SK-N-SH treated with all-trans-retinoic acid at 6 μM for 48 hours (cell line): ENCODE measurements around the gene NAGPA.

Experiments
- ARNTL ChIP-seq: fragments of 450-650 bp; formaldehyde crosslinking; IDR thresholded peaks from 2 replicates; pipeline ENCODE4 v1.5.0; 2020; ENCODE audit warnings: low read depth, mild to moderate bottlenecking, moderate library complexity, borderline replicate concordance
- CSDC2 ChIP-seq: fragments of 250-450 bp; sonication (Bioruptor Pico); IDR thresholded peaks from 2 replicates; pipeline ENCODE4 v1.5.0; 2020; ENCODE audit warnings: mild to moderate bottlenecking, moderate library complexity
- PPARA ChIP-seq: fragments of 250-450 bp; sonication (Bioruptor Pico); IDR thresholded peaks from 2 replicates; pipeline ENCODE4 v1.5.0; 2020; ENCODE audit warnings: mild to moderate bottlenecking, borderline replicate concordance
- ZC3H10 ChIP-seq: fragments of 250-450 bp; sonication (Bioruptor Pico); IDR thresholded peaks from 2 replicates; pipeline ENCODE4 v1.5.1; 2021; ENCODE audit warnings: mild to moderate bottlenecking, moderate library complexity
- ZNF565 ChIP-seq: fragments of 450-650 bp; formaldehyde crosslinking; conservative IDR thresholded peaks from 2 replicates; pipeline ENCODE4 v1.5.0; 2020; ENCODE audit warnings: low read depth, mild to moderate bottlenecking, moderate library complexity
- ZNF70 ChIP-seq: fragments of 450-650 bp; formaldehyde crosslinking; IDR thresholded peaks from 2 replicates; pipeline ENCODE4 v1.5.0; 2020; ENCODE audit warnings: mild to moderate bottlenecking, moderate library complexity

- TF ChIP-seq ZNF565 (CRISPR knock-in tag), result no peak
- no peak for TF ChIP-seq ZC3H10 (CRISPR knock-in tag)
- no peak for TF ChIP-seq ARNTL
- TF ChIP-seq ZNF70 (CRISPR knock-in tag), result no peak
- TF ChIP-seq CSDC2 (CRISPR knock-in tag), result no peak
- no peak for TF ChIP-seq PPARA (CRISPR knock-in tag)
These were observed 53.7 kb downstream of the NAGPA start for GRCh38 chr16:4979736-4980660.
